Mammary epithelial cell (primary cell): Measurements from ENCODE around the gene RAMP2.

Source experiments
- CTCF ChIP-seq, 2 donors: IDR thresholded peaks in 1 of 2; conservative IDR thresholded peaks in 1 of 2; 2 replicates each; pipeline ENCODE4 v1.5.1; 2011 to 2012; ENCODE audit warnings: inconsistent platforms in 2 of 2, low read length in 2 of 2, mild to moderate bottlenecking in 2 of 2, control low read depth in 1 of 2, low read depth in 1 of 2; ENCODE audit not compliant: insufficient read depth in 1 of 2; ENCODE audit errors: extremely low read depth in 1 of 2
- EZH2 ChIP-seq: IDR thresholded peaks from 2 replicates; pipeline ENCODE4 v1.6.1; 2012; ENCODE audit warnings: low read length, inconsistent platforms, borderline replicate concordance

- TF ChIP-seq CTCF (conservative IDR thresholded peaks at IDR 0.05 in 1 of 2, IDR thresholded peaks at IDR 0.05 in 1 of 2; ENCODE audit: extremely low read depth in 1 of 2, insufficient read depth in 1 of 2, low read depth in 1 of 2, low read length in 2 of 2) (no peak), EZH2 (no peak)
Observed at GRCh38 chr17:42784409-42784808, 23.4 kb downstream of the RAMP2 start.
